GM21825 (cell line): ENCODE data around the gene PAPPA2.

Source experiments
- ATAC-seq: cut with Tn5 transposase; IDR thresholded peaks from one replicate; pipeline ENCODE4 v1.9.1; 2021; ENCODE audit warnings: mild to moderate bottlenecking, moderate library complexity; ENCODE audit not compliant: unreplicated experiment

Gene PAPPA2

GRCh38 chr1:176880955-176881595 is 418.1 kb downstream of the PAPPA2 start:
- no peak for ATAC-seq

DNA sequence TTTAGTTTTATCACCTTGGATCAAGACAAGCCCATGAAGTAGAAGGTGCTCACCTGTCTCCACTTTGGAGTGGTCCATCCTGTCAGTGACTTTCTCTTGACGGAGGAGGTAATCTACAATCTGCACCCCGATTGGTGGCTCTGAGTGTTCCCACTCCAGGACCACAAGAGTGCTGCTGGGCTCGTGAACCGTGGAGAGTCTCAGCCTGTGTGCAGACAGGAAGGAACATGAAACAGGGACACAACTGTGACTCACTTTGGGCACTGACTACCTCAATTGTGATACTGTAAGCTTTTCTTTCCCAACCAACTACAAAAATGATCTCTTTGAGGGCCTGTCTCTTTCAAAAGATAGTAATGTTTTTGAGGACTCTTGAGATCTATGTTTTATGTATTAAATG is 421.3 kb downstream of the PAPPA2 start:
- no peak for ATAC-seq

GRCh38 chr1:176884911-176885310 is 421.9 kb downstream of the PAPPA2 start:
- no peak for ATAC-seq

DNA sequence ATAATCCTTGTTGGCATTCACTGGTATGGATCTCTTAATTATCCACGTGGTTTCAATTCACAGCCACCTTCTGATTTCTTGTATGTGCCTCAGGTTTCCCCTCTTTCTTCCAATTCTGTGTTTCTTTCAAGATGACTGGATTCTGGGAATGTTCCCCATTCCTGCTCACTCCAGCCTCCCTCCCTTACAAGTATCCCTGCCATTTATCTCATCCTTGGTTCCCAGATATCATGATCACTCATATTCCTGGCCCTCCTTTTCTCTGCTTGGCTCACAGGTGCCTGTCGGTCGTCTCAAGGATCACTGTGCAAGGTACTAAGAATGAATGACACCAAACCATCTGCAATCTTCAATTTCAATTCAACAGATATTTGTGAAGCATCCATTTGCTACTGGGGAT is 422.4 kb downstream of the PAPPA2 start:
- no peak for ATAC-seq

GRCh38 chr1:176885751-176886150 is 422.8 kb downstream of the PAPPA2 start:
- ATAC-seq = no peak

DNA sequence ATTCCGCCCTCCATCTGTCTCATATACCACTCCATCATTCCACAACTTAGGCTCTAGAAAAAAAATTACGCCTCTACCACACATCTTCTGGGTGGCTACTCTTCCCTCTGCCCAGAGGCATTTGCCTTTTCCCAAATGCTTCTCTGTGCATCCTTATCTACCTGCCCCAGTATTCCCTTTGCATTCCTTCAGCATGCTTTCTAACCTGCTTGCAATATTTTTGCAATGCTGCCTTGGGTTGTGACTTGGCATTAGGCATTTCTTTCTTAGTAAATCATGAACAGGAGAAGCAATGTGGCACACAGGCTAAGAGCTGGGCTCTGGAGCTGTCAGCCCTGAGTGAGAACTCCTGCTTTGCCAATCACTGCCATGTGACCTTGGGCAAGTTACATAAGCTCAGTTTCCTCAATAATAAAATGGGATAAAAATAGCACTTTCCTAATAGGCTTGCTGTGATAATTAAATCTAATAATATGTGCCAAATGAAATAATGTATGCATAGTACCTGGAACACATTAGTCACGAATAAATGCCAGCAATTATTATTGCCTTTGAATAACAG is 425.6 kb downstream of the PAPPA2 start:
- ATAC-seq = no peak

GRCh38 chr1:176893625-176894352 is 430.8 kb downstream of the PAPPA2 start:
- no peak for ATAC-seq

- no peak for ATAC-seq
Observed at GRCh38 chr1:176894450-176894849, 431.5 kb downstream of the PAPPA2 start.
